ENCODE measurements around the gene HARS1.

DNA sequence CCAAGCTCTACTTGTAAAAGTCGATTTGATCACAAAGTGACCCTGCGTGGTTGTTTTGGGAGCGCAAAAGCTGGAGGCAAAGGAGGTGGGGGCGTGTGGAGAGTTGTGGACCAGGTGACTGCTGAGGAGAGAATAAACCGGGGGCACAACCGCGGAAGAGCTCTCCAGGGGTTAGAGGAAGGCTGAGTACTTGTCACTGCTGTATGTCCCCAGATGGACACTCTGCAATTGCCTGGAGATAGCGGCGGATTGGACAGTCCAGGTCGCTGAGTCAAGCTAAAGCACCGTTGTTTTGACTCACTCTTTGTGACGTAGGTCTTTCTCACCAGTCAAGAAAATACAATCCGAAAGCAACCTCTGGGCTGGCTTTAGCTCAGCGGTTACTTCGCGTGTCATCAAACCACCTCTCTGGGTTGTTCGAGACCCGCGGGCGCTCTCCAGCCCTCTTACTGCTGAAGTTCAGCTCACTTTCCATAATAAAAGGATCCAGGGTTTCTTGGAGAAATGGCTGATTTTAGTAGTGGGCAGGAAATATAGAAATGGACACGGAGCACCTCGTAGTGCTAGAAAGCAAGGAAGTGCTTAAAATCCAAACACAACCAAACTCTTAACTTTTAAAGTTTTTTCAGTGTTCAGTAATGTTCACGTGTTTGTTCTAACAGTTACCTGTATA, 34.8 kb upstream of the HARS1 start:
- TF ChIP-seq, protein P1, sequence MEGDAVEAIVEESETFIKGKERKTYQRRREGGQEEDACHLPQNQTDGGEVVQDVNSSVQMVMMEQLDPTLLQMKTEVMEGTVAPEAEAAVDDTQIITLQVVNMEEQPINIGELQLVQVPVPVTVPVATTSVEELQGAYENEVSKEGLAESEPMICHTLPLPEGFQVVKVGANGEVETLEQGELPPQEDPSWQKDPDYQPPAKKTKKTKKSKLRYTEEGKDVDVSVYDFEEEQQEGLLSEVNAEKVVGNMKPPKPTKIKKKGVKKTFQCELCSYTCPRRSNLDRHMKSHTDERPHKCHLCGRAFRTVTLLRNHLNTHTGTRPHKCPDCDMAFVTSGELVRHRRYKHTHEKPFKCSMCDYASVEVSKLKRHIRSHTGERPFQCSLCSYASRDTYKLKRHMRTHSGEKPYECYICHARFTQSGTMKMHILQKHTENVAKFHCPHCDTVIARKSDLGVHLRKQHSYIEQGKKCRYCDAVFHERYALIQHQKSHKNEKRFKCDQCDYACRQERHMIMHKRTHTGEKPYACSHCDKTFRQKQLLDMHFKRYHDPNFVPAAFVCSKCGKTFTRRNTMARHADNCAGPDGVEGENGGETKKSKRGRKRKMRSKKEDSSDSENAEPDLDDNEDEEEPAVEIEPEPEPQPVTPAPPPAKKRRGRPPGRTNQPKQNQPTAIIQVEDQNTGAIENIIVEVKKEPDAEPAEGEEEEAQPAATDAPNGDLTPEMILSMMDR (IDR thresholded peaks at IDR 0.05), result no peak
- TF ChIP-seq POLR2A (IDR thresholded peaks at IDR 0.05), result no peak

All from thyroid gland (tissue), 4 donors.